Prostate gland (tissue), 2 donors: ENCODE data around the gene NDST3.

ENCODE experiments used
- CTCF ChIP-seq, 4 experiments: fragments of 200-600 bp in 2 of 4; fragments of 450-650 bp in 2 of 4; sonication (generic) in 2 of 4; IDR thresholded peaks; 1 replicate in 3 of 4; 2 replicates in 1 of 4; pipeline ENCODE4 v1.5.1; 2016 to 2019; ENCODE audit warnings: antibody characterized with exemption in 4 of 4, mild to moderate bottlenecking in 2 of 4, moderate library complexity in 2 of 4
- POLR2A ChIP-seq: fragments of 450-650 bp; IDR thresholded peaks from one replicate; pipeline ENCODE4 v1.6.1; 2016; ENCODE audit warnings: antibody characterized with exemption, mild to moderate bottlenecking

DNA sequence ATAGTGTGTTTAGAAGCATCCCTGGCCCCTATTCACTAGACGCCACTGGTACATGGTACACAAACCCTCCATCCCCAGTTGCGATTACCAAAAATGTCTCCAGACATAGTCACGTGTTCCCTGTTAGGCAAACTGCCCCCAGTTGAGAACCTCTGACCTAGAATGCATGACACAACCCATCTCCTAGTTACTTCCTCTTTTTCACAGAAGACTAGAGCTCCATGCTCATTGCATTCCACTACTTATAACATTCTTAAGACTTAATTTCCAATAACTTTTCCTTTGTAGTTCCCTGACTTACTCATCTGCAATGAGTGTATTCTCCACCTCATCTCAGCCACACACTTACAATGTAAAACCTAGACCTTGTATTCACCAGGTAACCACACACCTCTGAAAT, 249.9 kb downstream of the NDST3 start:
- TF ChIP-seq CTCF (IDR thresholded peaks at IDR 0.05) (no peak), POLR2A (no peak)
